Ramos (cell line): Measurements from ENCODE around the gene AGER.
"Not testable (repeated sequence)": the region's sequence is repeated elsewhere in the genome, so short reads cannot be mapped to it uniquely, and the experiment has no call there.

ENCODE experiments used
- in situ Hi-C: fragments of 300-500 bp; cut with MboI; formaldehyde crosslinking; loops from one replicate; pipeline ENCODE4 v1.14.3; 2022; ENCODE audit warnings: low sequenced_read_pairs; ENCODE audit not compliant: unreplicated experiment

AGER gene

GRCh38 chr6:32151181-32151862 lies 32.7 kb downstream of the AGER start:
- in situ Hi-C loops, result no loop called here

- in situ Hi-C loops, result no loop called here
Measured at GRCh38 chr6:32149932-32150870, 33.9 kb downstream of the AGER start.

- in situ Hi-C loops, result no loop called here
Measured at GRCh38 chr6:32149092-32149755, 34.8 kb downstream of the AGER start.

GRCh38 chr6:32148289-32149091 lies 35.6 kb downstream of the AGER start:
- in situ Hi-C loops, result no loop called here

GRCh38 chr6:32147401-32148132 lies 36.5 kb downstream of the AGER start:
- in situ Hi-C loops, result no loop called here

GRCh38 chr6:32146687-32147086 lies 37.4 kb downstream of the AGER start:
- in situ Hi-C loops, result no loop called here

- in situ Hi-C loops, result no loop called here
Measured at GRCh38 chr6:32146287-32146686, 37.8 kb downstream of the AGER start.

- in situ Hi-C loops, result not testable (repeated sequence)
Measured at GRCh38 chr6:32144238-32144637, 39.8 kb downstream of the AGER start.

- in situ Hi-C loops, result no loop called here
Measured at GRCh38 chr6:32140420-32141046, 43.5 kb downstream of the AGER start.

GRCh38 chr6:32139590-32139989 lies 44.5 kb downstream of the AGER start:
- in situ Hi-C loops, result no loop called here

- in situ Hi-C loops, result no loop called here
Measured at GRCh38 chr6:32137454-32137853, 46.6 kb downstream of the AGER start.

GRCh38 chr6:32133786-32134185 lies 50.3 kb downstream of the AGER start:
- in situ Hi-C loops, result no loop called here

GRCh38 chr6:32132110-32132509 lies 51.9 kb downstream of the AGER start:
- in situ Hi-C loops, result no loop called here

GRCh38 chr6:32131439-32131948 lies 52.6 kb downstream of the AGER start:
- in situ Hi-C loops, result no loop called here
